ENCODE measurements around the gene ICE2.

The ICE2 gene

DNA sequence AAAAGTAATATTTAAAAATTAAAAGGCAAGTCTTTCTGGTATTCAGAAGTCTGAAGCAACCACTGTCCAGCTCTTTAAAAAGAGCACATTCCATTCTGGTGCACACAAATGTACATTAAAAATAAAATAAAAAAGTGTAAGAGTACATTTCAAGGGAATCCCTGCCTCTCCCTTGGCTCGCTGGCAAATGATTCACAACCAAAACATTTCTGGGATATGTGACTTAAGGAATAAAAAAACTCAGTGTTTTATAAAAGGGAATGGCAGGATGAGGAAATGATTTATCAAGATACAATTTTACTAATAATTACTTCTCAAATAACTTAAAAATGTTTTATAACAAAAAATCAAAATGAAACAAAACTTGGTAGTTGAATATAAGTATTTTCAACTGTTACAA is 57.4 kb downstream of the ICE2 start:
- TF ChIP-seq, protein P1, sequence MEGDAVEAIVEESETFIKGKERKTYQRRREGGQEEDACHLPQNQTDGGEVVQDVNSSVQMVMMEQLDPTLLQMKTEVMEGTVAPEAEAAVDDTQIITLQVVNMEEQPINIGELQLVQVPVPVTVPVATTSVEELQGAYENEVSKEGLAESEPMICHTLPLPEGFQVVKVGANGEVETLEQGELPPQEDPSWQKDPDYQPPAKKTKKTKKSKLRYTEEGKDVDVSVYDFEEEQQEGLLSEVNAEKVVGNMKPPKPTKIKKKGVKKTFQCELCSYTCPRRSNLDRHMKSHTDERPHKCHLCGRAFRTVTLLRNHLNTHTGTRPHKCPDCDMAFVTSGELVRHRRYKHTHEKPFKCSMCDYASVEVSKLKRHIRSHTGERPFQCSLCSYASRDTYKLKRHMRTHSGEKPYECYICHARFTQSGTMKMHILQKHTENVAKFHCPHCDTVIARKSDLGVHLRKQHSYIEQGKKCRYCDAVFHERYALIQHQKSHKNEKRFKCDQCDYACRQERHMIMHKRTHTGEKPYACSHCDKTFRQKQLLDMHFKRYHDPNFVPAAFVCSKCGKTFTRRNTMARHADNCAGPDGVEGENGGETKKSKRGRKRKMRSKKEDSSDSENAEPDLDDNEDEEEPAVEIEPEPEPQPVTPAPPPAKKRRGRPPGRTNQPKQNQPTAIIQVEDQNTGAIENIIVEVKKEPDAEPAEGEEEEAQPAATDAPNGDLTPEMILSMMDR (IDR thresholded peaks at IDR 0.05) = no peak
- Histone ChIP-seq H3K36me3 (peaks cover 4% of the 10 kb centered on the region), H3K27me3 (no peaks in the 10 kb centered on the region), H3K27ac (no peak overlapping the region), H3K9me3 (no peaks in the 10 kb centered on the region), H3K4me3 (ENCODE audit: low read depth in 1 of 2, low read length in 1 of 2) (no peak overlapping the region), H3K4me1 (ENCODE audit: control insufficient read depth in 1 of 2, insufficient read depth in 1 of 2, low read depth in 1 of 2, low read length in 1 of 2) (peaks cover 0 to 6% of the 10 kb centered on the region in 2 experiments)

DNA sequence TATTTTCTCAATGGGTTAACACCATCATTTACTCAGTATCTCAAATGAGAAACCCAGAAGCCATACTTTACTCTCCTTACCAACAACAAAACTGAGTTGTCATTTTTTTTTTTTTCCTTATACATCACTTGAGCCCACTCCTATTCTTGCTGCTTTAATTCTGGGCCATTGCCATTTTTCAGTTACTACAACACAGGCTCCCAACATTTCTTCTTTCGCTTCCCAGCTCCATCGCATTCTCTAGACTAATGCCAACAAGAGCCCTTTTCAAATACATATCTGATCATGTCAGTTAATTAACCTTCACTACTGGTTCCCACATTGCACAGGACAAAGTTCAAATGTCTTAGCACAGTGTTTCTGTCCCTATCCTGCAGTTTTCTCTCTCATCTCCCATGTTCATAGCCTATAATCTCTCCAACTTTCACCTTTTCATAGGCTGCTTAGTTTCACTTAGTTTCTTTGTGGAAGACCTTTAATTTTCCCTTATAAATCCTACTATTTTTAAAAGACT is 58.7 kb downstream of the ICE2 start:
- Histone ChIP-seq H3K27me3 (no peaks in the 10 kb centered on the region), H3K27ac (no peak overlapping the region), H3K36me3 (peaks cover 4% of the 10 kb centered on the region), H3K4me3 (ENCODE audit: low read depth in 1 of 2, low read length in 1 of 2) (no peak overlapping the region), H3K4me1 (ENCODE audit: control insufficient read depth in 1 of 2, insufficient read depth in 1 of 2, low read depth in 1 of 2, low read length in 1 of 2) (peaks cover 0 to 6% of the 10 kb centered on the region in 2 experiments), H3K9me3 (no peaks in the 10 kb centered on the region)
- TF ChIP-seq, protein P1 (IDR thresholded peaks at IDR 0.05) = no peak

DNA sequence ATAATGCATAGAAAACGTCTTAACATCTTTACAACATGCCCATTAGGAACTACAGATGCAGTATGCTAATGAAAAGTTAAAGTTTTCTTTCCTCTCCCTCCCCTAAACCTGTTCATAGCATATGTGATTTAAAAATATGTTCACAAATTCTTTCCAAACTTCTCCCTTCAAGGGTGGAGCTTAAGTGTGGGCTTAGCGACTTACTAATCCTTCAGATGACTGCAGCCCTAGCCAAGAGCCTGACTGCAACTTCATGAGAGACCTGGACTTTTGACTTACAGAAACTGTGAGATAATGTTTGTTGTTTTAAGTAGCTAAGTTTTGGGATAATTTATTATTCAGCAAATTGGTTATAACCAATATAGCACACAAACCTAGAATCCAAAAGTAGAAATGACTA is 59.2 kb downstream of the ICE2 start:
- TF ChIP-seq, protein P1 (IDR thresholded peaks at IDR 0.05) = no peak
- H3K27ac ChIP-seq = no peak overlapping the region
- peaks cover 0 to 5% of the 10 kb centered on the region in 2 experiments for H3K4me1 ChIP-seq (ENCODE audit: control insufficient read depth in 1 of 2, insufficient read depth in 1 of 2, low read depth in 1 of 2, low read length in 1 of 2)
- no peaks in the 10 kb centered on the region for H3K27me3 ChIP-seq
- H3K4me3 ChIP-seq (ENCODE audit: low read depth in 1 of 2, low read length in 1 of 2) = no peak overlapping the region
- no peaks in the 10 kb centered on the region for H3K9me3 ChIP-seq
- H3K36me3 ChIP-seq = peaks cover 4% of the 10 kb centered on the region

DNA sequence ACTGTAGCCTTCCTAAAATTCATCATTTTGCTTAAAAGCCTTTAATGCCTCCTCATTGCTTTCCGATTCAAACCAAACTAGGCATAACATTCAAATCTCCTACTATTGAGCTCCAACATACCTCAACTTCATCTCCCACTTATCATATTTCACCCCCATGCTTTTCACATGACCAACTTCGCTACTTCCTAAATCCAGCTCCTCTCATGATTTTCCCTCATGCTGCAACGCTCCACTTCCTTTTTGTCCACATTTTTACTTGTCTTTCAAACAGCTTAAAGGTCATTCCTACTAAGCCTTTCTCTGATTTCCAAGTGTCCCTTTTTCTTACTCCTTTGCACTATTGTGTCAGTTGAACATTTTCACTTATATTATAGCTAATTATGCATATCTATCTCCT is 60.8 kb downstream of the ICE2 start:
- no peaks in the 10 kb centered on the region for H3K27me3 ChIP-seq
- no peaks in the 10 kb centered on the region for H3K9me3 ChIP-seq
- no peaks in the 10 kb centered on the region for H3K4me1 ChIP-seq (ENCODE audit: control insufficient read depth in 1 of 2, insufficient read depth in 1 of 2, low read depth in 1 of 2, low read length in 1 of 2)
- TF ChIP-seq, protein P1 (IDR thresholded peaks at IDR 0.05) = no peak
- H3K27ac ChIP-seq = no peak overlapping the region
- peaks cover 4% of the 10 kb centered on the region for H3K36me3 ChIP-seq
- H3K4me3 ChIP-seq (ENCODE audit: low read depth in 1 of 2, low read length in 1 of 2) = no peak overlapping the region

DNA sequence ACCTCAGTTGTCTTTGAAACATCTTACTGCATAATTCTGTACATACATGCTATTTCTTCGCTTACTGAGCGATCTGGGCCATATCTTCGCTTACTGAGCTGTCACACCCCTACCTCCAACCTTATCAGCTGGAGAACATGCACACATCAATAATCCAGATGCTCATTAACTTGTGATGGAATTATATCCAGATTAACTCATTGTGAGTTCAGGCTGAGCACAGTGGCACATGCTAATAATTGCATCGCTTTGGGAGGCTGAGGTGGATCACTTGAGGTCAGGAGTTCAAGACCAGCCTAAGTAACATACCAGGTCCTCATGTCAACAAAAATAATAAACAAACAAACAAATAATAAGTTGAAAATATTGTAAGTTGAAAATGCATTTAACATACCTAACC is 61.8 kb downstream of the ICE2 start:
- no peak overlapping the region for H3K4me3 ChIP-seq (ENCODE audit: low read depth in 1 of 2, low read length in 1 of 2)
- peaks cover under 1% of the 10 kb centered on the region for H3K36me3 ChIP-seq
- TF ChIP-seq, protein P1 (IDR thresholded peaks at IDR 0.05) = no peak
- no peaks in the 10 kb centered on the region for H3K4me1 ChIP-seq (ENCODE audit: control insufficient read depth in 1 of 2, insufficient read depth in 1 of 2, low read depth in 1 of 2, low read length in 1 of 2)
- H3K27ac ChIP-seq = no peak overlapping the region
- H3K27me3 ChIP-seq = no peaks in the 10 kb centered on the region
- no peaks in the 10 kb centered on the region for H3K9me3 ChIP-seq

DNA sequence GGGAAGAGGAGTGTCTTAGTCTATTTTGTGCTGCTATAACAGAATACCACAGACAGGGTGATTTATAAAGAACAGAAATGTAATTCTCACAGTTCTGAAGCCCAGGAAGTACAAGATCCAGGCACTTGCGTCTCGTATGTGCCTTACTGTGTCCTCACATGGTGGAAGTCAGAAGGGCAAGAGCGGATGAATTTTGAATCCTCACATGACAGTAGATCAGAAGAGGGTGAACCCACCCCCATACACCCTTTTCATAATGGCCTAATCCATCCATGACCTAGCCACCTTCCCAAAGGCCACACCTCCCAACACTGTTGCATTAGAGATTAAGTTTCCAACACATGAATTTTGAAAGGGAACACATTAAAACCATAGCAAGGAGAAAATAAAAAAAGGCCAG is 62.5 kb downstream of the ICE2 start:
- Histone ChIP-seq H3K4me3 (ENCODE audit: low read depth in 1 of 2, low read length in 1 of 2) (no peak overlapping the region), H3K9me3 (no peaks in the 10 kb centered on the region), H3K36me3 (no peaks in the 10 kb centered on the region), H3K27me3 (no peaks in the 10 kb centered on the region), H3K4me1 (ENCODE audit: control insufficient read depth in 1 of 2, insufficient read depth in 1 of 2, low read depth in 1 of 2, low read length in 1 of 2) (no peaks in the 10 kb centered on the region), H3K27ac (no peak overlapping the region)
- TF ChIP-seq, protein P1 (IDR thresholded peaks at IDR 0.05) = no peak
